ENCODE measurements around the gene PTX4. TPM values are rescaled to one million over a fixed set of nuclear protein-coding genes. Genes with fewer than 3 reads are reported as not detected.

PTX4 gene
- total and polyA plus RNA-seq, 9 of the 15 experiments (the other 6 are each of a cell fraction or from before 2014, with no cell fraction given), result 0.11 TPM; not detected in 8

- TF ChIP-seq CBX3 (IDR thresholded peaks at IDR 0.05; ENCODE audit: borderline replicate concordance in 1 of 2, low read length in 2 of 2) (peak in 1 of 2 experiments; percentile 13; a peak in 1 of 3 replicates), FOXA3 (CRISPR knock-in tag; conservative IDR thresholded peaks at IDR 0.05 in 1 of 2, IDR thresholded peaks at IDR 0.05 in 1 of 2) (peak in 1 of 2 experiments; percentile 95; a peak in 3 of 4 replicates), KAT7 (CRISPR knock-in tag; IDR thresholded peaks at IDR 0.05; ENCODE audit: borderline replicate concordance) (peak; percentile 52; the same call in 1 of the 2 replicates), ASH1L (IDR thresholded peaks at IDR 0.05; ENCODE audit: borderline replicate concordance, low read depth, partially characterized antibody) (no peak), PML (IDR thresholded peaks at IDR 0.05; ENCODE audit: low read length) (peak; percentile 25; the same call in 1 of the 2 replicates), CGGBP1 (CRISPR knock-in tag; IDR thresholded peaks at IDR 0.05) (0 out of 2 replicates have a peak, but pooled peaks have one; percentile 36), THAP12 (CRISPR knock-in tag; IDR thresholded peaks at IDR 0.05) (no peak), ARNT (IDR thresholded peaks at IDR 0.05) (0 out of 4 replicates have a peak, but pooled peaks of 1 of the 2 experiments have one; percentile 66), HMG20B (CRISPR knock-in tag; IDR thresholded peaks at IDR 0.05) (no peak), POLR2A (conservative IDR thresholded peaks at IDR 0.05) (peak; percentile 85), RBBP5 (IDR thresholded peaks at IDR 0.05; ENCODE audit: borderline replicate concordance, insufficient read depth, low read length, poor library complexity, severe bottlenecking) (peak; percentile 74), HDAC2 (IDR thresholded peaks at IDR 0.05) (peak; percentile 83; the same call in 1 of the 2 replicates), DIDO1 (tag; IDR thresholded peaks at IDR 0.05; ENCODE audit: low read depth) (peak; percentile 77), CBX1 (IDR thresholded peaks at IDR 0.05; ENCODE audit: low read depth) (peak; percentile 89; the same call in 1 of the 2 replicates), MECOM (CRISPR knock-in tag; IDR thresholded peaks at IDR 0.05) (no peak), OTX1 (CRISPR knock-in tag; IDR thresholded peaks at IDR 0.05) (0 out of 2 replicates have a peak, but pooled peaks have one; percentile 6), CEBPZ (IDR thresholded peaks at IDR 0.05; ENCODE audit: borderline replicate concordance, low read depth, low read length) (no peak), FOXM1 (IDR thresholded peaks at IDR 0.05; ENCODE audit: low read depth) (no peak), FOXM1 (CRISPR knock-in tag; IDR thresholded peaks at IDR 0.05; ENCODE audit: low read depth) (0 out of 2 replicates have a peak, but pooled peaks have one; percentile 16), RNF2 (IDR thresholded peaks at IDR 0.05) (peak; percentile 72)
These were observed 4.4 kb upstream of the PTX4 start, which contains the start of gene TELO2 (continued) for GRCh38 chr16:1492923-1493745.
